Body of pancreas (tissue), 4 donors: ENCODE results near the gene MMP8.

Experiments
- CTCF ChIP-seq, 7 experiments: fragments of 450-650 bp in 4 of 7; fragments of 200-600 bp in 3 of 7; sonication (generic) in 3 of 7; IDR thresholded peaks; one replicate each; pipeline ENCODE4 v1.5.1; 2016 to 2019; ENCODE audit warnings: antibody characterized with exemption in 7 of 7
- POLR2A ChIP-seq, 3 donors: fragments of 450-650 bp; IDR thresholded peaks; one replicate each; pipeline ENCODE4 v1.6.1; 2016; ENCODE audit warnings: antibody characterized with exemption in 3 of 3, mild to moderate bottlenecking in 2 of 3

- TF ChIP-seq CTCF (IDR thresholded peaks at IDR 0.05): no peak
- TF ChIP-seq POLR2A (IDR thresholded peaks at IDR 0.05): no peak
Observed at GRCh38 chr11:102761646-102762238, 37.0 kb upstream of the MMP8 start.
